A549 (cell line): Measurements from ENCODE around the gene CACNA2D2. TPM values are rescaled to one million over a fixed set of nuclear protein-coding genes. Genes with fewer than 3 reads are reported as not detected.

Experiments
- ATAC-seq, 2 experiments: fragments of 200-7000 bp in 1 of 2; fragments of >200 bp in 1 of 2; cut with Nextera tagmentation in 1 of 2; cut with Tn5 transposase in 1 of 2; 3 replicates each; pipeline versions ENCODE4 v1.8.0 to v1.9.1; 2018 to 2020; ENCODE audit warnings: mild to moderate bottlenecking in 1 of 2, moderate library complexity in 1 of 2
- CTCF ChIA-PET: fragments of 300-600 bp; sonication (Branson Sonifier 250); formaldehyde crosslinking; extraction: SDS; loops from one replicate; lab custom pipeline; 2021; ENCODE audit warnings: antibody characterized with exemption, inconsistent platforms; lab: Yijun Ruan, JAX
- POLR2A ChIA-PET: fragments of 350-600 bp; formaldehyde crosslinking; extraction: SDS; loops from one replicate; lab custom pipeline; 2021; ENCODE audit warnings: antibody characterized with exemption, inconsistent platforms; lab: Yijun Ruan, JAX
- DNase-seq, 2 experiments: peaks; one replicate each; pipeline versions ENCODE4 v3.0.0 to v3.0.0-alpha.2; 2011 to 2016; ENCODE audit warnings: low read depth in 1 of 2, low spot score in 1 of 2
- FAIRE-seq: peaks from 2 replicates; lab custom pipeline; 2011; peaks lifted over from hg19 to GRCh38; lab: Jason Lieb, UNC
- H3K27ac ChIP-seq, 2 experiments: fragments of >200 bp; sonication (Bioruptor Twin); formaldehyde crosslinking; 3 replicates each; pipeline ENCODE4 v1.5.1; 2016 to 2017
- H3K4me1 ChIP-seq: fragments of >200 bp; sonication (Bioruptor Twin); formaldehyde crosslinking; 3 replicates; pipeline ENCODE4 v1.6.1; 2016
- H3K4me2 ChIP-seq: fragments of >200 bp; sonication (Bioruptor Twin); formaldehyde crosslinking; 3 replicates; pipeline ENCODE4 v1.6.1; 2016
- H3K4me3 ChIP-seq: fragments of >200 bp; sonication (Bioruptor Twin); formaldehyde crosslinking; 3 replicates; pipeline ENCODE4 v1.5.1; 2016
- H3K9me3 ChIP-seq: fragments of >200 bp; sonication (Bioruptor Twin); formaldehyde crosslinking; 3 replicates; pipeline ENCODE4 v1.6.1; 2016
- ATOH8 ChIP-seq: fragments of 250-450 bp; sonication (Bioruptor Pico); IDR thresholded peaks from 2 replicates; pipeline ENCODE4 v1.5.0; 2020; ENCODE audit warnings: low read depth, mild to moderate bottlenecking, moderate library complexity
- CBX8 ChIP-seq: fragments of 200-600 bp; sonication (generic); IDR thresholded peaks from 2 replicates; pipeline ENCODE4 v1.6.1; 2016
- CHD2 ChIP-seq: fragments of 150-350 bp; IDR thresholded peaks from 2 replicates; pipeline ENCODE4 v1.6.1; 2014; ENCODE audit warnings: low read length; ENCODE audit not compliant: partially characterized antibody
- CHD4 ChIP-seq: fragments of 200-600 bp; sonication (generic); IDR thresholded peaks from 2 replicates; pipeline ENCODE4 v1.6.1; 2016; ENCODE audit warnings: antibody characterized with exemption, mild to moderate bottlenecking, borderline replicate concordance
- EHMT2 ChIP-seq: fragments of 200-600 bp; sonication (generic); IDR thresholded peaks from 2 replicates; pipeline ENCODE4 v1.6.1; 2016; ENCODE audit warnings: antibody characterized with exemption, low read depth, mild to moderate bottlenecking, moderate library complexity
- ESRRA ChIP-seq: fragments of 150-350 bp; IDR thresholded peaks from 2 replicates; pipeline ENCODE4 v1.6.1; 2014; ENCODE audit warnings: mild to moderate bottlenecking, low read length, borderline replicate concordance
- FOSB ChIP-seq: fragments of 250-450 bp; sonication (Bioruptor Pico); IDR thresholded peaks from 2 replicates; pipeline ENCODE4 v1.5.0; 2020; ENCODE audit warnings: mild to moderate bottlenecking, moderate library complexity
- FOSL2 ChIP-seq, 2 experiments: fragments of 450-650 bp in 1 of 2; fragments of >200 bp in 1 of 2; sonication (Bioruptor Twin) in 1 of 2; formaldehyde crosslinking; IDR thresholded peaks; 2 replicates each; pipeline versions ENCODE4 v1.5.0 to v1.6.1; 2016 to 2020; ENCODE audit warnings: mild to moderate bottlenecking in 1 of 2, moderate library complexity in 1 of 2
- HES2 ChIP-seq: fragments of >200 bp; sonication (Bioruptor Twin); formaldehyde crosslinking; IDR thresholded peaks from 2 replicates; pipeline ENCODE4 v1.6.1; 2016
- HOXA7 ChIP-seq: fragments of 250-450 bp; sonication (Bioruptor Pico); IDR thresholded peaks from 2 replicates; pipeline ENCODE4 v1.5.0; 2020; ENCODE audit warnings: mild to moderate bottlenecking, moderate library complexity
- HOXB13 ChIP-seq: fragments of 250-450 bp; sonication (Bioruptor Pico); IDR thresholded peaks from 2 replicates; pipeline ENCODE4 v1.5.0; 2020; ENCODE audit warnings: low read depth, mild to moderate bottlenecking, moderate library complexity
- HOXB5 ChIP-seq: fragments of 250-450 bp; sonication (Bioruptor Pico); IDR thresholded peaks from 2 replicates; pipeline ENCODE4 v1.5.0; 2020; ENCODE audit warnings: mild to moderate bottlenecking, moderate library complexity
- MYC ChIP-seq: IDR thresholded peaks from 2 replicates; pipeline ENCODE4 v1.6.1; 2012; ENCODE audit warnings: mild to moderate bottlenecking, inconsistent platforms, low read length, improper control_type of control experiment, borderline replicate concordance
- NFE2L2 ChIP-seq: fragments of 150-350 bp; conservative IDR thresholded peaks from 2 replicates; pipeline ENCODE4 v1.6.1; 2014; ENCODE audit warnings: low read length
- NR3C1 ChIP-seq: fragments of >200 bp; sonication (Bioruptor Twin); formaldehyde crosslinking; IDR thresholded peaks from 3 replicates; pipeline ENCODE4 v1.6.1; 2017
- POLR2AphosphoS2 ChIP-seq: conservative IDR thresholded peaks from 2 replicates; pipeline ENCODE4 v1.6.1; 2012; ENCODE audit warnings: low read length, improper control_type of control experiment, inconsistent platforms
- RAD21 ChIP-seq, 2 experiments: fragments of >200 bp in 1 of 2; sonication (Bioruptor Twin) in 1 of 2; formaldehyde crosslinking in 1 of 2; IDR thresholded peaks in 1 of 2; conservative IDR thresholded peaks in 1 of 2; 2 replicates in 1 of 2; 3 replicates in 1 of 2; pipeline ENCODE4 v1.6.1; 2012 to 2018; ENCODE audit warnings: inconsistent platforms in 1 of 2
- RFX5 ChIP-seq: fragments of 450-650 bp; IDR thresholded peaks from 2 replicates; pipeline ENCODE4 v1.7.1; 2014; ENCODE audit warnings: antibody characterized with exemption, mild to moderate bottlenecking, moderate library complexity
- SMC3 ChIP-seq: fragments of >200 bp; sonication (Bioruptor Twin); formaldehyde crosslinking; IDR thresholded peaks from 3 replicates; pipeline ENCODE4 v1.6.1; 2018; ENCODE audit warnings: inconsistent platforms
- TFCP2L1 ChIP-seq: fragments of 250-450 bp; sonication (Bioruptor Pico); IDR thresholded peaks from 2 replicates; pipeline ENCODE4 v1.5.0; 2021; ENCODE audit warnings: mild to moderate bottlenecking
- ZC3H11A ChIP-seq: fragments of 450-650 bp; IDR thresholded peaks from 2 replicates; pipeline ENCODE4 v1.6.1; 2014; ENCODE audit warnings: antibody characterized with exemption, mild to moderate bottlenecking
- ZNF302 ChIP-seq: fragments of 250-450 bp; sonication (Bioruptor Pico); IDR thresholded peaks from 2 replicates; pipeline ENCODE4 v1.9.0; 2021; ENCODE audit warnings: inconsistent platforms, mild to moderate bottlenecking, moderate library complexity
- ZSCAN20 ChIP-seq: fragments of 250-450 bp; sonication (Bioruptor Pico); IDR thresholded peaks from 2 replicates; pipeline ENCODE4 v1.8.0; 2022; ENCODE audit warnings: mild to moderate bottlenecking, moderate library complexity
- WGBS: methylation state at CpG from one replicate; pipeline ENCODE4 v1.1.6; 2017; ENCODE audit errors: missing lambda C conversion rate; 5-methylcytosine and 5-hydroxymethylcytosine counted together
- polyA plus RNA-seq, 4 experiments: library from polyadenylated mRNA; depleted of rRNA in 3 of 4; stranded (reverse); fragments of >200 nt; fragmentation: RNase III in 1 of 4; extraction: RNeasy Plus Mini Kit Qiagen cat#74134 plus additional on column Dnase treatment in 1 of 4; gene quantifications; 2 replicates in 3 of 4; 3 replicates in 1 of 4; pipeline ENCODE4 v1.2.3, GENCODE V29; 2011 to 2017
- TF ChIP-seq, protein P1 (sequence below): fragments of 450-650 bp; IDR thresholded peaks from 2 replicates; pipeline ENCODE4 v1.6.1; 2014; ENCODE audit warnings: antibody characterized with exemption
- TF ChIP-seq, protein P2 (sequence below): IDR thresholded peaks from 2 replicates; pipeline ENCODE4 v1.6.1; 2012

The CACNA2D2 gene
- polyA plus RNA-seq, 2 of the 4 experiments (the other 2 are of a cell fraction): 0.21 to 0.75 TPM

DNA sequence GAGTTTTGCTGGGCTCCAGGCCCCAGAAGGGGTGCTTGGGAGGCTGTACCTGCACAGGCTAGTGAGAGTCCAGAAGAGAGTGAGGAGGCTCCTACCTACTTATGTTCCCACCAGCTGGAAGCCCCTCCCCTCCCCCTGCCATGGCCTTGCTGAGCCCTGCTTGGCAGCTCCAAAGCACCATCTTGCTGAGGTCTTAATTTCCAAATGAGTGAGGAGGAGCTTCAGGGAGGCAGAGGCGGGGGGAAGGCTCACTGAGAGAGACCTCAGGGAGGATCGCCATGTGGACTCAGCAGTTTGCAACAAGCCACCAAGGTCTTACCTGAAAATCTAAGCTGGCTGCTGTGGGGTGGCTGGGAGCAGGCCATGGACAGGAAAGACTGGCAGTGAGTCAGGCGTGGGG lies 8.7 kb upstream of the CACNA2D2 start:
- no peak overlapping the region for H3K4me3 ChIP-seq
- no peak for DNase-seq
- TF ChIP-seq, protein P1, sequence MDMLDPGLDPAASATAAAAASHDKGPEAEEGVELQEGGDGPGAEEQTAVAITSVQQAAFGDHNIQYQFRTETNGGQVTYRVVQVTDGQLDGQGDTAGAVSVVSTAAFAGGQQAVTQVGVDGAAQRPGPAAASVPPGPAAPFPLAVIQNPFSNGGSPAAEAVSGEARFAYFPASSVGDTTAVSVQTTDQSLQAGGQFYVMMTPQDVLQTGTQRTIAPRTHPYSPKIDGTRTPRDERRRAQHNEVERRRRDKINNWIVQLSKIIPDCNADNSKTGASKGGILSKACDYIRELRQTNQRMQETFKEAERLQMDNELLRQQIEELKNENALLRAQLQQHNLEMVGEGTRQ: no peak
- TF ChIP-seq HOXA7 (CRISPR knock-in tag) (no peak), HES2 (no peak), HOXB5 (CRISPR knock-in tag) (no peak)
- no peak for FAIRE-seq
- WGBS: 23% methylated on average over 3 of the region's 3 CpGs
- ChIA-PET CTCF (interaction anchor here (0.8 kb wide), 1 partner anchor 101 kb away, joined by 3 read pairs; no protein-coding TSS in a partner anchor), POLR2A (no interaction called here)
- H3K4me1 ChIP-seq: no peaks in the 10 kb centered on the region
- no peak for ATAC-seq
- no peak overlapping the region for H3K27ac ChIP-seq
- no peak overlapping the region for H3K4me2 ChIP-seq
- no peaks in the 10 kb centered on the region for H3K9me3 ChIP-seq

- no peak for TF ChIP-seq MYC
- TF ChIP-seq ZC3H11A: no peak
- no peak for TF ChIP-seq POLR2AphosphoS2
- no peak for TF ChIP-seq HES2
- no peak for TF ChIP-seq ATOH8 (CRISPR knock-in tag)
- TF ChIP-seq NR3C1: no peak
- TF ChIP-seq HOXB13 (CRISPR knock-in tag): no peak
- no peak for TF ChIP-seq ESRRA
- TF ChIP-seq ZSCAN20 (CRISPR knock-in tag): no peak
- no peak for TF ChIP-seq CBX8
- no peak for TF ChIP-seq CHD2
- TF ChIP-seq RFX5: no peak
- TF ChIP-seq NFE2L2: no peak
- no peak for TF ChIP-seq SMC3
- no peak for TF ChIP-seq EHMT2
- no peak for TF ChIP-seq TFCP2L1
- no peak for TF ChIP-seq HOXA7 (CRISPR knock-in tag)
- no peak for TF ChIP-seq ZNF302 (CRISPR knock-in tag)
- Histone ChIP-seq H3K4me1 (no peaks in the 10 kb centered on the region), H3K4me2 (no peak overlapping the region), H3K4me3 (no peak overlapping the region), H3K27ac (no peak overlapping the region), H3K9me3 (no peaks in the 10 kb centered on the region)
- POLR2A ChIA-PET: no interaction called here
- 17% methylated on average over 2 of the region's 2 CpGs for WGBS
- FAIRE-seq (no peak), ATAC-seq (no peak), DNase-seq (no peak)
- CTCF ChIA-PET: interaction anchor here (1.0 to 1.5 kb wide), 5 partner anchors 8 to 40 kb away, joined by 3 to 5 read pairs (median 3); no protein-coding TSS in a partner anchor
Observed at GRCh38 chr3:50510325-50510724, 6.9 kb upstream of the CACNA2D2 start.

DNA sequence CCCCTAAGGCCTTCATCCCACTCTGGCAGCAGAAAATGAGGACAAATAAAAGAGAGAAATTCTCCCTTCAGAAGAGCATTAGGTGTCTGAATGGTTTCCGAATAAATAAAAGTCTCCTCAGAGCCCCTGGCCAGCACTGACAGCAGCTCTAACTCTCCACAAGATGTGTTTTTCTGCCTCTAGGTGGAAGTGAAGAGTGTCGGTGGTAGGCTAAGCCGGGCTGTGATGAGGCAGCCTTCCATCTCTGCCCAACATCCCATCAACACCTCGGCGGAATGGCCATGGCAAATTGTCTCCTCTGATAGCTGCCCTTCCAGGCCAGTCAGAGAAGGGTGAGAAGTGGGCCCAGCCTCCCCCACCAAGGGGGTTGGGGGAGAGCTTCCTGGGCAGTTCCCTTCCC lies 6.3 kb upstream of the CACNA2D2 start:
- CTCF ChIA-PET: interaction anchor here (0.6 to 2.1 kb wide), 5 partner anchors 9 to 960 kb away, joined by 3 to 11 read pairs (median 5); no protein-coding TSS in a partner anchor
- H3K27ac ChIP-seq: no peak overlapping the region
- no peaks in the 10 kb centered on the region for H3K9me3 ChIP-seq
- 40% methylated on average over 5 of the region's 5 CpGs for WGBS
- ATAC-seq (peak; percentile 32 to 59; a peak in 4 of 6 replicates), DNase-seq (no peak), FAIRE-seq (no peak)
- no peak for TF ChIP-seq SMC3
- no peak for TF ChIP-seq TFCP2L1
- TF ChIP-seq CHD4: no peak
- TF ChIP-seq RFX5: no peak
- no peak for TF ChIP-seq MYC
- TF ChIP-seq, protein P2, sequence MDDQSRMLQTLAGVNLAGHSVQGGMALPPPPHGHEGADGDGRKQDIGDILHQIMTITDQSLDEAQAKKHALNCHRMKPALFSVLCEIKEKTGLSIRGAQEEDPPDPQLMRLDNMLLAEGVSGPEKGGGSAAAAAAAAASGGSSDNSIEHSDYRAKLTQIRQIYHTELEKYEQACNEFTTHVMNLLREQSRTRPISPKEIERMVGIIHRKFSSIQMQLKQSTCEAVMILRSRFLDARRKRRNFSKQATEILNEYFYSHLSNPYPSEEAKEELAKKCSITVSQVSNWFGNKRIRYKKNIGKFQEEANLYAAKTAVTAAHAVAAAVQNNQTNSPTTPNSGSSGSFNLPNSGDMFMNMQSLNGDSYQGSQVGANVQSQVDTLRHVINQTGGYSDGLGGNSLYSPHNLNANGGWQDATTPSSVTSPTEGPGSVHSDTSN: no peak
- TF ChIP-seq RAD21 (conservative IDR thresholded peaks at IDR 0.05 in 1 of 2, IDR thresholded peaks at IDR 0.05 in 1 of 2): no peak
- TF ChIP-seq FOSL2 (IDR thresholded peaks at IDR 0.05): no peak
- no peak for TF ChIP-seq FOSL2 (CRISPR knock-in tag; IDR thresholded peaks at IDR 0.05)
- no peak for TF ChIP-seq FOSB (CRISPR knock-in tag)
- no peak for TF ChIP-seq HOXB5 (CRISPR knock-in tag)
- no peaks in the 10 kb centered on the region for H3K4me1 ChIP-seq
- H3K4me2 ChIP-seq: no peak overlapping the region
- no peak overlapping the region for H3K4me3 ChIP-seq
- POLR2A ChIA-PET: no interaction called here
